ENCODE results near the gene CDK6.

- TF ChIP-seq, protein P1, sequence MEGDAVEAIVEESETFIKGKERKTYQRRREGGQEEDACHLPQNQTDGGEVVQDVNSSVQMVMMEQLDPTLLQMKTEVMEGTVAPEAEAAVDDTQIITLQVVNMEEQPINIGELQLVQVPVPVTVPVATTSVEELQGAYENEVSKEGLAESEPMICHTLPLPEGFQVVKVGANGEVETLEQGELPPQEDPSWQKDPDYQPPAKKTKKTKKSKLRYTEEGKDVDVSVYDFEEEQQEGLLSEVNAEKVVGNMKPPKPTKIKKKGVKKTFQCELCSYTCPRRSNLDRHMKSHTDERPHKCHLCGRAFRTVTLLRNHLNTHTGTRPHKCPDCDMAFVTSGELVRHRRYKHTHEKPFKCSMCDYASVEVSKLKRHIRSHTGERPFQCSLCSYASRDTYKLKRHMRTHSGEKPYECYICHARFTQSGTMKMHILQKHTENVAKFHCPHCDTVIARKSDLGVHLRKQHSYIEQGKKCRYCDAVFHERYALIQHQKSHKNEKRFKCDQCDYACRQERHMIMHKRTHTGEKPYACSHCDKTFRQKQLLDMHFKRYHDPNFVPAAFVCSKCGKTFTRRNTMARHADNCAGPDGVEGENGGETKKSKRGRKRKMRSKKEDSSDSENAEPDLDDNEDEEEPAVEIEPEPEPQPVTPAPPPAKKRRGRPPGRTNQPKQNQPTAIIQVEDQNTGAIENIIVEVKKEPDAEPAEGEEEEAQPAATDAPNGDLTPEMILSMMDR (IDR thresholded peaks at IDR 0.05), result no peak
- no peak for TF ChIP-seq POLR2A (IDR thresholded peaks at IDR 0.05)
Measured at GRCh38 chr7:92794831-92795230, 41.5 kb downstream of the CDK6 start.

All from lower leg skin (tissue), 3 donors.